Panc1 (cell line): Measurements from ENCODE around the gene PDE1C.

Experiments used
- POLR2AphosphoS5 ChIP-seq: IDR thresholded peaks from 2 replicates; pipeline ENCODE4 v1.6.1; 2012; ENCODE audit warnings: mild to moderate bottlenecking, low read depth, low read length, moderate library complexity
- SIN3A ChIP-seq: IDR thresholded peaks from 2 replicates; pipeline ENCODE4 v1.6.1; 2012; ENCODE audit warnings: low read depth, mild to moderate bottlenecking, low read length, moderate library complexity, borderline replicate concordance; ENCODE audit not compliant: insufficient read depth
- TCF7L2 ChIP-seq: IDR thresholded peaks from 2 replicates; pipeline ENCODE4 v1.6.1; 2011; ENCODE audit warnings: mild to moderate bottlenecking, low read depth, low read length, inconsistent platforms
- TF ChIP-seq, protein P1 (sequence below): fragments of 450-650 bp; IDR thresholded peaks from 2 replicates; pipeline ENCODE4 v1.5.1; 2017; ENCODE audit warnings: mild to moderate bottlenecking
- TF ChIP-seq, protein P2 (sequence below), 2 experiments: IDR thresholded peaks; 2 replicates each; pipeline ENCODE4 v1.6.1; 2011 to 2012; ENCODE audit warnings: low read depth in 2 of 2, control low read depth in 1 of 2, low read length in 1 of 2, mild to moderate bottlenecking in 1 of 2, moderate library complexity in 1 of 2; ENCODE audit not compliant: insufficient read depth in 1 of 2

DNA sequence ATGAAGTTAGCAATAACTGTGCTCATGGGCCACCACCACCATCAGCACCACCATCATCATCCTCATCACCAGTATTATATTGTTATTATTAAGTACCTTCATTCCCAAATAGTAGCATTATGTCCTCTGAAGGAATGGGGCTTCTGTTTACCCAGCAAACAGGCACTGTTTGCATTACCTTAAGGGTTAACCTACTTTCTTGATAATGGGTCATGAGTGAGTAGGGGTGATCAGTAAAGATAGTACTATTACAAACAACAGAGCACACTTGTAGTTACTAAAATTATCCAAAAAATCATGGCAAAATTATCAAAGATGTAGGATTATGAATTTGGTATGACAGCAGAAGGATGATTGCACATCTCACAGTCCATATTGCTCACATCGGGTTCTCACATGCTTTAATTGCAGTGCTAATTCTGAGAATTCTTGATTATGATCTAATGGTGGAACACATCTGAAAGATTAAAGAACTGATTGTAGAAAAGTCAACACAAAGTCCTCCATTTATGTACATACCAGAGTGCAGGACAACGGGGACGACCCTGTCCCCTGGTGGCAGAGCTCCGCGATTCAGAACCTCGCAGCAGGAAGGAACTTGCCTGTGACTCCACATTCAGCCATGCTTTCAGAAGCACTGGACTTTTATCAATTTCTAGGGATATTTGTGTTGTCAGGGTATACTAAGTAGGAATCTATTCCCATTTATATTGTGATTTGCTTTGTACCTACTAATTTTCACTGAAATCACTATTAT is 31.0 kb downstream of the PDE1C start:
- TF ChIP-seq POLR2AphosphoS5 (no peak), SIN3A (no peak), TCF7L2 (no peak)
- TF ChIP-seq, protein P1, sequence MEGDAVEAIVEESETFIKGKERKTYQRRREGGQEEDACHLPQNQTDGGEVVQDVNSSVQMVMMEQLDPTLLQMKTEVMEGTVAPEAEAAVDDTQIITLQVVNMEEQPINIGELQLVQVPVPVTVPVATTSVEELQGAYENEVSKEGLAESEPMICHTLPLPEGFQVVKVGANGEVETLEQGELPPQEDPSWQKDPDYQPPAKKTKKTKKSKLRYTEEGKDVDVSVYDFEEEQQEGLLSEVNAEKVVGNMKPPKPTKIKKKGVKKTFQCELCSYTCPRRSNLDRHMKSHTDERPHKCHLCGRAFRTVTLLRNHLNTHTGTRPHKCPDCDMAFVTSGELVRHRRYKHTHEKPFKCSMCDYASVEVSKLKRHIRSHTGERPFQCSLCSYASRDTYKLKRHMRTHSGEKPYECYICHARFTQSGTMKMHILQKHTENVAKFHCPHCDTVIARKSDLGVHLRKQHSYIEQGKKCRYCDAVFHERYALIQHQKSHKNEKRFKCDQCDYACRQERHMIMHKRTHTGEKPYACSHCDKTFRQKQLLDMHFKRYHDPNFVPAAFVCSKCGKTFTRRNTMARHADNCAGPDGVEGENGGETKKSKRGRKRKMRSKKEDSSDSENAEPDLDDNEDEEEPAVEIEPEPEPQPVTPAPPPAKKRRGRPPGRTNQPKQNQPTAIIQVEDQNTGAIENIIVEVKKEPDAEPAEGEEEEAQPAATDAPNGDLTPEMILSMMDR = no peak
- TF ChIP-seq, protein P2, sequence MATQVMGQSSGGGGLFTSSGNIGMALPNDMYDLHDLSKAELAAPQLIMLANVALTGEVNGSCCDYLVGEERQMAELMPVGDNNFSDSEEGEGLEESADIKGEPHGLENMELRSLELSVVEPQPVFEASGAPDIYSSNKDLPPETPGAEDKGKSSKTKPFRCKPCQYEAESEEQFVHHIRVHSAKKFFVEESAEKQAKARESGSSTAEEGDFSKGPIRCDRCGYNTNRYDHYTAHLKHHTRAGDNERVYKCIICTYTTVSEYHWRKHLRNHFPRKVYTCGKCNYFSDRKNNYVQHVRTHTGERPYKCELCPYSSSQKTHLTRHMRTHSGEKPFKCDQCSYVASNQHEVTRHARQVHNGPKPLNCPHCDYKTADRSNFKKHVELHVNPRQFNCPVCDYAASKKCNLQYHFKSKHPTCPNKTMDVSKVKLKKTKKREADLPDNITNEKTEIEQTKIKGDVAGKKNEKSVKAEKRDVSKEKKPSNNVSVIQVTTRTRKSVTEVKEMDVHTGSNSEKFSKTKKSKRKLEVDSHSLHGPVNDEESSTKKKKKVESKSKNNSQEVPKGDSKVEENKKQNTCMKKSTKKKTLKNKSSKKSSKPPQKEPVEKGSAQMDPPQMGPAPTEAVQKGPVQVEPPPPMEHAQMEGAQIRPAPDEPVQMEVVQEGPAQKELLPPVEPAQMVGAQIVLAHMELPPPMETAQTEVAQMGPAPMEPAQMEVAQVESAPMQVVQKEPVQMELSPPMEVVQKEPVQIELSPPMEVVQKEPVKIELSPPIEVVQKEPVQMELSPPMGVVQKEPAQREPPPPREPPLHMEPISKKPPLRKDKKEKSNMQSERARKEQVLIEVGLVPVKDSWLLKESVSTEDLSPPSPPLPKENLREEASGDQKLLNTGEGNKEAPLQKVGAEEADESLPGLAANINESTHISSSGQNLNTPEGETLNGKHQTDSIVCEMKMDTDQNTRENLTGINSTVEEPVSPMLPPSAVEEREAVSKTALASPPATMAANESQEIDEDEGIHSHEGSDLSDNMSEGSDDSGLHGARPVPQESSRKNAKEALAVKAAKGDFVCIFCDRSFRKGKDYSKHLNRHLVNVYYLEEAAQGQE (IDR thresholded peaks at IDR 0.05; ENCODE audit: insufficient read depth in 1 of 2, low read depth in 2 of 2, low read length in 1 of 2) = no peak
